HG02884 (cell line): ENCODE results near the gene AIG1.
"Not testable (repeated sequence)": the region's sequence is repeated elsewhere in the genome, so short reads cannot be mapped to it uniquely, and the experiment has no call there.

ENCODE experiments used
- ATAC-seq: cut with Tn5 transposase; IDR thresholded peaks from one replicate; pipeline ENCODE4 v1.9.1; 2021; ENCODE audit warnings: mild to moderate bottlenecking, moderate library complexity; ENCODE audit not compliant: unreplicated experiment

Gene AIG1

GRCh38 chr6:143125864-143126573 is 65.3 kb downstream of the AIG1 start:
- no peak for ATAC-seq

DNA sequence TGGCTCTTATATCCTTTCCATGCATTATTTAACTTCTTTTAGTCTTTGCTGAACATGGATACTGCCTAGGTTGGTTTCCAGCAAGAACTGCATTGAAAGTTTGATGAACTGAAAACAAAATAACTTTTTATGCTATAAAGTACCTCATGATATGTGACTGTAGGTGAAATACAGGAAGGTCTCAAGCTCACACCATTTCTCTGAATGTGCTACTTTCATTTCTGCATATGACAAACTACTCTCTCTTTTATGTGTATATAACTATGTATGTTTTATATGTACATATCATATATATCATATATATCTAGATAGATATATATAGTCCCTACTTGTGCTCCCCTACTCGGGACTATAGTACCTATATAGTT is 65.9 kb downstream of the AIG1 start:
- no peak for ATAC-seq

DNA sequence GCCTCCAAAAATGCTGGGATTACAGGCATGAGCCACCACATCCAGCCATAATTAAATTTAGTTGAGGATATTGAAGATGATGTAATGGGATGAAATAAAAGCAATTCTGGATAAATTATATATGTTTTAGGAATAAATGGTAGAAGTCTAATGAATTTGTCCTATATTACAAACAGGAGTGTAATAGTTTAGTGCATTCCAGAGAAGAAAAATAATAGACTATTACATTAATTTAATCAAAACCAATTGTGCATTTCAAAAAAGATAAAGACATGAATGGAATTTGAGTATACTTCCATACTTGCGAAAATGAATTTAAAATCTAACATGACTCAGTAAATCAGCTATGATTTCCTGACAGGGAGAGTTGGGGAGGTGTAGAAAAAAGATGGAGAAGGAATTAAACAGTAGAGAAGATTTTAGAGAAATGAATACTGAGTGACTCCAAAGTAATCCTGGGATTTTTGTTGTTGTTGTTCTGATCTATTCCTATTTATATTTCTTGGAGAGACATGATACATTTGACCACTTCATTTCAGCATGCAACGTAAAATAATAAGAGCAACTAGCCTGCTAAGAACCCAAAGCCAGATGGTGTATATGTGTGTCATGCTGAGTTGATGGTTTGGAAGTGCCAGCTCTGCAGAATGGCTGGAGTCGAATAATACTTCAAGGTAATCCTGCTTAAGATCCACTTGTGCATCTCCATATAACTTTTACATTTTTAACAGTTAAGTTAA is 67.4 kb downstream of the AIG1 start:
- no peak for ATAC-seq

- ATAC-seq = no peak
These were observed 68.0 kb downstream of the AIG1 start for GRCh38 chr6:143128681-143129015.

GRCh38 chr6:143130928-143131327 is 70.2 kb downstream of the AIG1 start:
- no peak for ATAC-seq

DNA sequence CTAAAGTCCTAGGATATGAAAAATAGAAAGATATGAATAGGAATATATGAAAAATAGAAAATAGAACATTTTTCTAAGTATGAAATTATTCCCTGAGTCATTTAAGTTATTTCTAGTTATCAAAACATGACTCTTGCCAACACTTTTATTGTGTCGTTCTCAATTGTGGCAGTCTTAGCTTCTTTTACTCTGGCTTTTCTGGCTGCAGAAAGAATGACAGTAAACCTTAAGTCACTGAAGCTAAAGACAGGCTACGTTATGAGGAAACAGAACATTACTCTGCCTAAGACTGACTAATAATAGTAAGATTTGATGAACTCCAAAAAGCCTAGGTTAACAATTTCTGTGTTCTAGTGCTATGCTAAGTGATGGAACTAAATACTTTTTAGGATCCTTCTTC is 74.6 kb downstream of the AIG1 start:
- no peak for ATAC-seq

GRCh38 chr6:143135797-143136561 is 75.3 kb downstream of the AIG1 start:
- no peak for ATAC-seq

- ATAC-seq = no peak
These were observed 76.0 kb downstream of the AIG1 start for GRCh38 chr6:143136647-143137046.

GRCh38 chr6:143139239-143139784 is 78.6 kb downstream of the AIG1 start:
- ATAC-seq = no peak

DNA sequence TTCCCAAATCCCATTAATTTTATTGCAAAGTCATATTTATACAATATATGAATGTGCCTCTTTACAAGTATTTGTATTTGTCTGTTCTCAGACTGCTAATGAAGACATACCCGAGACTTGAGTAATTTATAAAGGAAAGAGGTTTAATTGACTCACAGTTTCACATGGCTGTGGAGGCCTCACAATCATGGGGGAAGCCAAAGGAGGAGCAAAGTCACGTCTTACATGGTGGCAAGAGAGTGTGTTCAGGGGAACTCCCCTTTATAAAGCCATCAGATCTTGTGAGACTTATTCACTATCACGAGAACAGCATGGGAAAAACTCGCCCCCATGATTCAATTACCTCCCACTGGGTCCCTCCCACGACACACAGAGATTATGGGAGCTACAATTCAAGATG is 79.2 kb downstream of the AIG1 start:
- not testable (repeated sequence) for ATAC-seq

- no peak for ATAC-seq
These were observed 80.1 kb downstream of the AIG1 start for GRCh38 chr6:143140767-143141166.

DNA sequence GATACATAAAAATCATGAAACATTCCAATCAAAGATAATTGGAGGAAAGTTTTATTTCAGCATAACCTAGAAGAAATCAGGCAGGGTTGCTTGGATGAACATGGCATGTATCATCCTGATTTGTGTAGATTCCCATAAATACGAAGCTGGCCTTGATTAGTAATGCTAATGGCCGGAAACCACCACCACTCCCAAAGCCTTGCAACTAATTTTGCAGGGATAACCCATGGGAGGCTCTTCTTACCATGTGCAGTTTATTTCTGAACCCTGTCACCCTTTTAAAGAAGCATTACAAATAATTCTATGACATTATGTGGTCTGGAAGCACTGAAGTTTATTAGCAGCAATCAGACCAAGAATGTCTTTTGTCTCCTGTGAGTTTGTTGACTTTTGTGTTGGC is 80.8 kb downstream of the AIG1 start:
- ATAC-seq = no peak

DNA sequence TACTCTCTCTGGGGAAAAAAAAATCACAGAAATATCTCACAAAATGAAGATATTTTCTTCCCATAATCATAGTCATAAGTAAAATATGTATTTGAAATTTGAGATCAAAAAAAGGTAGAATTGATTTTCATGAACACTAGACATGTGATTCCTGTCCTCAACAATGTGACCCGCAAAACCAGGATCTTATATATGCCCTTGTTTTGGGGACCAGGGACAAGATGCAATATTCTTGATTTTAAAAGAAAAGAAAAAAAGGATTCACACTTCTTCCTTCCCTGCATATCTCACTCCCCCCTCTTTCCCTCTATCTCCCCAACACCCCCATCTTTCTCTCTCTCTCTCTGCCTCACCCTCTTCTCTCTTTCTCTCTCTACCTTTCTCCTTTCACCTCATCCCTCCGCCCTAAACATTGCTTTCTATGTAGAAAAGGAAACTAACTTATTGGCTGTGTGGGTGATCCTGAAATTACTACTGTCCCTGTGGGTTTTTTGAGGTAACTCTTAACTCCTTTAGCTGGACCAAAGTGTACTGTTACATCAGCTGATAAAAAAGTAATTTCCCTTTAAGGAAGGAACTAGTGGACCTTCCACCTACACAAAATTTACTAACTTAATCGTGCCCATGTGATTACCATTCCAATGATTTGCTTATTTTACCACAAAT is 85.6 kb downstream of the AIG1 start:
- ATAC-seq = peak; percentile 86

DNA sequence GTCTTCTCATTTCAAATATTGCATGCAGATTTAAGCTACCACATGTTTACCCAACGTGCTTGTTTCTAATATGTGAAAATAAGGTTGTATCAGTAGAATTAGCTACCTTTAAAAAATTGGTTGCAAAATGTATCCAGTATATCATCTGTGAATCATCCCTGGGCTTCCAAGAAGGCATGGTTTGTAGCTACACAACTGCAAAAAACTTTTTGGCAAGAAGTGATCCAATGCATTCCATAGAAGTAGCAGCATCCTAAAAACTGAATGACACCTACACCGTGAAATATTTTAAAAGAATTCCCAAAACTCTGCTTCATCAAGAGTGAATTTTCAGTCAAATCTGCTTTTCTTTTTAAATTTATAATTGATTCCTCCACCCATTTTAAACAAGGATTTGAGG is 89.1 kb downstream of the AIG1 start:
- ATAC-seq = no peak

- no peak for ATAC-seq
These were observed 89.6 kb downstream of the AIG1 start for GRCh38 chr6:143150281-143150680.

DNA sequence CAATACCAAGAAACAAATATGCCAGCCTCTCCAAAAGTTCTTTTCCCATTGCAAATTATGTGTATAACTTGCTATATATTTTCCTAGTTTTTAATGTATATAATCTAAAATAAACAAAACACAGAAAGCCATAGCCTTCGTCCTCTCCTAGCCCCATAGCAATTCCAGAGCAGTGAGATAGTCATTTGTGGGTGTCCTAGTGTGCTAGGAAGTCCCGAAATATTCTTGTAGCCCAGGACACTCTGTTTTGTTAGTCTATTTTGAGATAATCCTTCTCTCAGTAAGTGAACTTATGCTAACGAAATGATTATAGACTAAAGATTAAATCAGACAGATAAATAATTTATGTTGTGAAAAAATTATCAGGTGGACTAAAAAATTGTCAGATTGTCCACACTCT is 90.7 kb downstream of the AIG1 start:
- ATAC-seq = no peak

DNA sequence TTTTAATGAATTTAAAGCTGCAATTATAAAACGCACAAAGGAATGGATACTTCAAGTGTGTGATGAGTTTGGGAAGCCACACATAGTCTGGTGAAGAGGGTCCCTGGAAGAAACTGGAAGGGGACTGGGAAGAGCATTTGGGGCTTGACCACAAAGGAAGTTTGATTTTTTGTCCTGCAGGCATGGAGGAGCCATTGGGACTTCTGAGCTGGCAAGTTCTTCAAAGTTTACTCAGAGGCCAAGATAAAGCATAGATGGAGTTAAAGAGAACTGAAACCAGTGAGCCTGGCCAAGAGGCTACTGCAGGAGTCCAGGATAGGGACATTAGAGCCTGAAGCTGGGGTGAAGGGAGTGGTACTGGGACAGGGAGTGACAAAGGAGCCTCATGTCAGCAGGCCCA is 95.0 kb downstream of the AIG1 start:
- ATAC-seq = no peak

GRCh38 chr6:143157131-143157530 is 96.4 kb downstream of the AIG1 start:
- ATAC-seq = no peak

DNA sequence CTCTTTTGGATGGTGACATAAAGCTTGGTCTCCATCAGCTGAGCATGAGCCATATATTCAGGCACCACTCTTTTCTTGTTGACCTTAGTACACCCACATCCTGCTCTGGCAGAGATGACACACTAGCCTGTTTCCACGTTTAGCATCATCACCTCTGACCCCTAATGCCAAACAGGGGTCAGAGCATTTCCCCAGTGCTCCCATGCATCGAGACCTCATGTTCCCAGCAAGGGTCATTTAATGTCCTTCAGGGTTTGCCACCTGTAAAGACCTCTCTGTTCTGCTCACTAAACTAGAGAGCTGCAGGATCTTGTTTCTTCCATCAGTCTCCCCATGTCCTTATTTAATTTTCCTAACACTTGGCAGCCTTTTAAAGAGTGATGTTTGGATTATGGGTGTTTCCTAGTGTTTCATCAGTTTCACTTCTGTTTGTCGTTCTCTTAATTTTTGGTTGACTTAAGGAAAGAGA is 97.5 kb downstream of the AIG1 start:
- ATAC-seq = no peak

DNA sequence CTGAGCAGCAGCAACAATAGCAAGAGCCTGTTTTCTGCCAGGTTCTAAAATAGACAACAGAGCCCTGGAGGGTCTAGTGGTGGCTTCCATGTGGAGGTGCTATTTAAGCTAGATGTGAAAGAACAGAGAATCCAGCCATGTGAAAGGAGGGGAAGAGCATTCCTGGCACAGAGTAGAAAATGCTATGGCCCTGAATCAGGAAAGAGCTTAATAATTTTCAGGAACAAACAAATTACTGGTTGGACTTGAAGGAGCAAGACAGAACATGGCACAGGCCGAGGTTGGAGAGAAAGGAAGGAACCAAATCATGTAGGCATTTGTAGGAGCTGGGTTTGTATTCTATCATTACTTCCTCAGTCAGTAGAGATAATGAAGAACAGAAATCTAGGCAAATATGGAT is 98.3 kb downstream of the AIG1 start:
- ATAC-seq = no peak

DNA sequence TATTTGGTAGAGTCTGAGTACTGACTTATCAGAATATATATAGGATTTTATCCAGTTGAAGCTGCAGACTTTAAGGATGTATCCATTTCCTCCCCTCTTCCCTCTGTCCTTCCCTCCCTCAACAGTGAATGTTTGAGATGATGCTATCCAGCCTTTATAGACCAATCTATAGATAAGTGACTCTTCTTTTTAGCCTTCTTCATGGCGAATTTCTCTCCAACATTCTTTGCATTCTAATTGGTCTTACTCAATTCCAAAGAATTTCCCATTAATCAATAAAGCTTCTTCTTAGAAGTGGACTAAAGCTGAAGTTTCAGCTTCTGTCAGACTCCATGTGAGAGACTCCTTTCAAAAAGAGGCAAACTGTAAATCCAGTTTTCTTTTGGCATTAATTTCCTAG is 99.3 kb downstream of the AIG1 start:
- no peak for ATAC-seq
